Osteoblast (primary cell): ENCODE data around the gene SH3RF3. TPM values are rescaled to one million over a fixed set of nuclear protein-coding genes. Genes with fewer than 3 reads are reported as not detected.

Source experiments
- DNase-seq: peaks from one replicate; pipeline ENCODE4 v3.0.0; 2011; ENCODE audit warnings: low spot score, mixed read lengths; ENCODE audit not compliant: insufficient read length; ENCODE audit errors: missing footprints
- H2AFZ ChIP-seq: 2 replicates; pipeline ENCODE4 v1.6.0; 2011; ENCODE audit warnings: mild to moderate bottlenecking, low read length
- H3K27ac ChIP-seq: 2 replicates; pipeline ENCODE4 v1.5.1; 2011; ENCODE audit warnings: mild to moderate bottlenecking, low read depth, low read length, moderate library complexity
- H3K27me3 ChIP-seq: 2 replicates; pipeline ENCODE4 v1.6.0; 2012; ENCODE audit warnings: mild to moderate bottlenecking, control low read depth, inconsistent platforms, low read length, moderate library complexity; ENCODE audit not compliant: insufficient read depth
- H3K36me3 ChIP-seq: 2 replicates; pipeline ENCODE4 v1.5.1; 2011; ENCODE audit warnings: mild to moderate bottlenecking, low read length, control low read depth, moderate library complexity; ENCODE audit not compliant: insufficient read depth
- H3K4me1 ChIP-seq: 2 replicates; pipeline ENCODE4 v1.5.1; 2011; ENCODE audit warnings: mild to moderate bottlenecking, low read length, control low read depth, moderate library complexity; ENCODE audit not compliant: insufficient read depth
- H3K4me2 ChIP-seq: 2 replicates; pipeline ENCODE4 v1.6.0; 2011; ENCODE audit warnings: mild to moderate bottlenecking, low read length; ENCODE audit not compliant: insufficient read depth
- H3K4me3 ChIP-seq: fragments of 200-600 bp; sonication (generic); 3 replicates; pipeline ENCODE4 v1.5.1; 2012; ENCODE audit warnings: mild to moderate bottlenecking, low read length, inconsistent platforms; ENCODE audit not compliant: insufficient read depth
- H3K79me2 ChIP-seq: 2 replicates; pipeline ENCODE4 v1.6.0; 2012; ENCODE audit warnings: mild to moderate bottlenecking, low read length, control low read depth, inconsistent platforms; ENCODE audit not compliant: insufficient read depth
- H3K9me3 ChIP-seq: 2 replicates; pipeline ENCODE4 v1.5.1; 2011; ENCODE audit warnings: low read depth, low read length, control low read depth
- H4K20me1 ChIP-seq: 2 replicates; pipeline ENCODE4 v1.6.0; 2012; ENCODE audit warnings: mild to moderate bottlenecking, low read length, control low read depth; ENCODE audit not compliant: insufficient read depth
- CTCF ChIP-seq: IDR thresholded peaks from 2 replicates; pipeline ENCODE4 v1.5.1; 2011; ENCODE audit warnings: mild to moderate bottlenecking, low read depth, low read length, moderate library complexity; ENCODE audit errors: extremely low read depth
- total RNA-seq: library from RNA; depleted of rRNA; stranded (reverse); fragments of >200 nt; gene quantifications from 2 replicates; pipeline ENCODE4 v1.2.3, GENCODE V29; 2012

The SH3RF3 gene
- total RNA-seq, 1 donor, result 14.8 TPM

GRCh38 chr2:109356324-109357035 is 227.5 kb downstream of the SH3RF3 start:
- H4K20me1 ChIP-seq, result peaks cover 3% of the 10 kb centered on the region
- no peaks in the 10 kb centered on the region for H3K36me3 ChIP-seq
- H3K27me3 ChIP-seq, result no peaks in the 10 kb centered on the region
- H3K79me2 ChIP-seq, result peaks cover 6% of the 10 kb centered on the region
- DNase-seq, result no peak
- no peak overlapping the region for H3K27ac ChIP-seq
- H3K4me1 ChIP-seq, result peaks cover 6% of the 10 kb centered on the region
- no peak overlapping the region for H3K4me3 ChIP-seq
- no peaks in the 10 kb centered on the region for H3K9me3 ChIP-seq
- H3K4me2 ChIP-seq, result no peak overlapping the region
- no peak overlapping the region for H2AFZ ChIP-seq
- TF ChIP-seq CTCF, result no peak

GRCh38 chr2:109364217-109364616 is 235.2 kb downstream of the SH3RF3 start:
- peaks cover 4% of the 10 kb centered on the region for H4K20me1 ChIP-seq
- no peak overlapping the region for H3K4me2 ChIP-seq
- no peaks in the 10 kb centered on the region for H3K27me3 ChIP-seq
- no peaks in the 10 kb centered on the region for H3K9me3 ChIP-seq
- H3K4me3 ChIP-seq, result no peak overlapping the region
- peaks cover 14% of the 10 kb centered on the region for H3K79me2 ChIP-seq
- no peak overlapping the region for H2AFZ ChIP-seq
- H3K27ac ChIP-seq, result no peak overlapping the region
- no peaks in the 10 kb centered on the region for H3K4me1 ChIP-seq
- no peak for DNase-seq
- TF ChIP-seq CTCF, result no peak
- H3K36me3 ChIP-seq, result no peaks in the 10 kb centered on the region

- Histone ChIP-seq H4K20me1 (peaks cover 4% of the 10 kb centered on the region), H3K4me3 (no peak overlapping the region), H2AFZ (no peak overlapping the region), H3K4me1 (no peaks in the 10 kb centered on the region), H3K27me3 (no peaks in the 10 kb centered on the region), H3K27ac (no peak overlapping the region), H3K79me2 (peaks cover 14% of the 10 kb centered on the region), H3K4me2 (no peak overlapping the region), H3K36me3 (no peaks in the 10 kb centered on the region), H3K9me3 (no peaks in the 10 kb centered on the region)
- no peak for TF ChIP-seq CTCF
- no peak for DNase-seq
Observed at GRCh38 chr2:109365131-109365530, 236.1 kb downstream of the SH3RF3 start.

DNA sequence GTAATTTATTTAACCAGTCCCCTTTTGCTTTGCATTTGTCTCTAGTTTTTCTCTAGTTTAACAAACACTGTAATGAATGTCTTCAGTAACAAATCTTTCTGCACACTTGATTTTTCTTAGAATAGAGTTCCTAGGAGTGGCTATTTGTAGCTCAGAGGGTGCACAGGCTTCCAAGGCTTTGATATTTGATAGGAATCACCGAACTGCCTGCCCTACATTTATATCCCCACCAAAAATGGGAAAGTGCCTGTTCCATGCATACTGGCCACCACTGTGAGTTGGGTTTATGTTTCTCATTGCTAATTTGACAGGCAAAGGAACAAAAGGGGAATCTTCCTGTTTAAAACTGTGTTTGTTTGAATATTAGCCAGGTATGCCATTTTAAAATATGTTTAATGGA is 238.7 kb downstream of the SH3RF3 start:
- H3K4me3 ChIP-seq, result no peak overlapping the region
- no peak for DNase-seq
- peaks cover 10% of the 10 kb centered on the region for H3K79me2 ChIP-seq

More for the DNA sequence above, 238.7 kb downstream of the SH3RF3 start:
- no peak for TF ChIP-seq CTCF
- Histone ChIP-seq H3K9me3 (no peaks in the 10 kb centered on the region), H3K36me3 (no peaks in the 10 kb centered on the region), H2AFZ (no peak overlapping the region), H3K4me2 (no peak overlapping the region), H3K27ac (no peak overlapping the region), H3K4me1 (no peaks in the 10 kb centered on the region), H3K27me3 (no peaks in the 10 kb centered on the region), H4K20me1 (peaks cover 4% of the 10 kb centered on the region)
